ENCODE measurements around the gene SGTB. TPM values are rescaled to one million over a fixed set of nuclear protein-coding genes. Genes with fewer than 3 reads are reported as not detected.
"Not testable (repeated sequence)": the region's sequence is repeated elsewhere in the genome, so short reads cannot be mapped to it uniquely, and the experiment has no call there.

The SGTB gene
- total RNA-seq, 1 donor from 2014 or later, result 19.1 TPM

- intact Hi-C loops (cut with micrococcal nuclease), result no loop called here
Observed at GRCh38 chr5:65734921-65735320, 13.0 kb upstream of the SGTB start.

GRCh38 chr5:65734196-65734775 lies 12.4 kb upstream of the SGTB start:
- intact Hi-C loops (cut with micrococcal nuclease), result not testable (repeated sequence)

- intact Hi-C loops (cut with micrococcal nuclease), result not testable (repeated sequence)
Observed at GRCh38 chr5:65732046-65732445, 10.1 kb upstream of the SGTB start.

GRCh38 chr5:65730910-65731309 lies 9.0 kb upstream of the SGTB start:
- intact Hi-C loops (cut with micrococcal nuclease), result no loop called here

- intact Hi-C loops (cut with micrococcal nuclease), result loop anchor here (10.0 kb wide), 1 partner anchor 623 kb away; no protein-coding TSS in a partner anchor
Observed at GRCh38 chr5:65728218-65728617, 6.3 kb upstream of the SGTB start.

GRCh38 chr5:65727491-65728156 lies 5.7 kb upstream of the SGTB start:
- intact Hi-C loops (cut with micrococcal nuclease), result loop anchor here (10.0 kb wide), 1 partner anchor 623 kb away; no protein-coding TSS in a partner anchor

- intact Hi-C loops (cut with micrococcal nuclease), result loop anchor here (1.0 to 10.0 kb wide), 15 partner anchors 20 to 1485 kb away; partner anchors contain the start of genes CENPK, CWC27, PPWD1 and SREK1
Observed at GRCh38 chr5:65722575-65723403, 880 bp upstream of the SGTB start.

GRCh38 chr5:65721050-65721719 lies 724 bp downstream of the SGTB start:
- intact Hi-C loops (cut with micrococcal nuclease), result loop anchor here (2.0 to 10.0 kb wide), 9 partner anchors 81 to 1486 kb away; partner anchors contain the start of genes CWC27 and SREK1IP1

GRCh38 chr5:65718576-65719310 lies 3.2 kb downstream of the SGTB start:
- intact Hi-C loops (cut with micrococcal nuclease), result loop anchor here (1.0 kb wide), 1 partner anchor 425 kb away; no protein-coding TSS in a partner anchor

- intact Hi-C loops (cut with micrococcal nuclease), result no loop called here
Observed at GRCh38 chr5:65708145-65708544, 13.8 kb downstream of the SGTB start.

GRCh38 chr5:65707663-65708062 lies 14.2 kb downstream of the SGTB start:
- intact Hi-C loops (cut with micrococcal nuclease), result no loop called here

- intact Hi-C loops (cut with micrococcal nuclease), result no loop called here
Observed at GRCh38 chr5:65704621-65705239, 17.2 kb downstream of the SGTB start.

- intact Hi-C loops (cut with micrococcal nuclease), result no loop called here
Observed at GRCh38 chr5:65702036-65702435, 19.9 kb downstream of the SGTB start.

GRCh38 chr5:65699338-65699737 lies 22.6 kb downstream of the SGTB start:
- intact Hi-C loops (cut with micrococcal nuclease), result no loop called here

GRCh38 chr5:65696892-65697291 lies 25.0 kb downstream of the SGTB start:
- intact Hi-C loops (cut with micrococcal nuclease), result no loop called here

- intact Hi-C loops (cut with micrococcal nuclease), result no loop called here
Observed at GRCh38 chr5:65695896-65696295, 26.0 kb downstream of the SGTB start.

GRCh38 chr5:65695162-65695755 lies 26.6 kb downstream of the SGTB start:
- intact Hi-C loops (cut with micrococcal nuclease), result no loop called here

GRCh38 chr5:65693121-65693520 lies 28.8 kb downstream of the SGTB start:
- intact Hi-C loops (cut with micrococcal nuclease), result no loop called here

GRCh38 chr5:65682148-65682547 lies 39.8 kb downstream of the SGTB start:
- intact Hi-C loops (cut with micrococcal nuclease), result no loop called here

GRCh38 chr5:65676056-65676455 lies 45.9 kb downstream of the SGTB start:
- intact Hi-C loops (cut with micrococcal nuclease), result not testable (repeated sequence)

Measured in T-helper 1 cell treated with Interleukin-12 subunit alpha and Interleukin-12 subunit beta and Interleukin-4 antibody, amounts not matched to agents 30 ng/mL and 1 ng/mL, for 36 hours (primary cell).